ENCODE data around the gene TSNAX.

The TSNAX gene

DNA sequence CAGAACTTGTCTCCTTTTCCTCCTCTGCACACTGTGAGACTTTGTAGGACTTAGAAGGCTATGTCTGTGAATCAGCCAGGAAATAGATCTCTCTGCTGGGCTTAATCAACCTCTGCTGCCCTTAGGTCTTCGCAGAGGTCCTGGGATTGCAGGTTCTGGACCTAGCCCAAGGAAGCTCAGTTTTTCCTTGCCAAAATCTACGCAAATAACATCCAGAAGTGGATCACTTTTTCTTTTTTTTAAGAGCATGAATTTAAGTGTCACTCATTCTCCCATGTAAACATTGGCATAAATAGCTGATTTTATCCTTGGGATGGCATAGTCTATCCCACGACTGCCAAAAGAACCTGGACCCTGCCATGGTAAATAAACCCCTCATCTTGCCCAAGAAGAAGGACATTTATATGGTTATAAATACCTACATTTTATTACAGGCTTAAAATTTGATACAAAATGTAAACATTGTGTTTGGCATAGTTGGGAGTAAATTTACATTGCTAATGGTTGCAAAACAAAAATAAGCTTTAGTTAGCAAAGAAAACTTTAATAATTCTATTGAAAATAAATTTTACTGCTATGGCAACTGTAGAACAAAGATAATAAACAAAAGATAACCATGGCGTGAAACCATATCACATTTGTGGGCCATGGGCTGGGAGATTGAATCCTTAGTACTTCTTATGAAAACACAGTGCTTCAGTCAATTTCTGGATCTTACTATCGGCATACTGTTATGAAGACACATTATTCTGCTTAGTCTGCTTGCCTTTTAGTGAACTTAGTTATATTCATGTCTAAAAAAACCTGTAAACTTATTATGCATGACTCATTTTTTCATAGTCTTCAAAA, 73.6 kb downstream of the TSNAX start:
- DNase-seq (ENCODE audit: low read depth in 2 of 2), result no peak

DNA sequence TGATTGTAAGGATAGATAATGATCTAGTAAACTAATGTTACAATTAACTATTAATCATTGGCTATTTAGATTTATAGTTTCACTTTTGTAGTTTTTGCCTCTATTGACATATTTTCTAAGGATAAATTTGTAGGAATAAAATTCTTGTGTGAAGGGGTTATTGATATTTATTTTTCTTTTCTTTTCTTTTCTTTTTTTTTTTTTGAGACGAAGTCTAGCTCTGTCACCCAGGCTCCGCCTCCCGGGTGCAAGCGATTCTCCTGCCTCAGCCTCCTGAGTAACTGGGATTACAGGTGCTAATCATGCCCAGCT, 74.2 kb downstream of the TSNAX start:
- DNase-seq (ENCODE audit: low read depth in 2 of 2), result no peak

DNA sequence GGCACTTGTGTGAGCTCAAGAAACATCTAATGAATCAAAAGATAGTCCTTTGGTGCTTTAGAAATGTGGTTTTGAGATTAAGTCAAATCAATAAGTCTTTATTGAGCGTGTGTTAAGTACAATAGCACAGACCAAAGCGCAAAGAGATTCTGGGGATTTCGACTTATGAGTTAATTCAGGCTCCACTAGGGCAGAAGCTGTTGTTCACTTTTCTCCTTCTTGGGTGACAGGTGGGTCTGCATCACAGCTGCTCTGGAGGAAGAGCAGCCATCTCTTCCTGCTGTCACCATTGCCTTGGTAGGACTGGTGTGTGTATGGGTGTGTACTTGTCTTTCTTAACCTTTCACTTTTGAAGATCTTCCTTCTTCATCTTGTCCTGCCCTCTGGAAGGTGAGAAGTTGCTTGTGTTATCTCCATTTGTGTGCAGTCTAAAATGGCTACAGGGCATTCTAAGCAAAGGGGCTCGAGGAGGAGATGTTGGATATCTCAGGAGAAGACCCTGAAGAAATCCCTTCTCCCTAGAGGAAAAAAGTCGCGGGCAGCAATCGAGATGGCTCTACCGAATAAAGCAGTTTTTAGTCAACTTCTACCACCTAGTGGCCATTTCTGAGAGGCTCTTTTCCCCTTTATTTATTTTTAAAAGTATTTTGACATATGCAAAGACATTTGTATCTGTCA, 75.3 kb downstream of the TSNAX start:
- no peak for DNase-seq (ENCODE audit: low read depth in 2 of 2)

DNA sequence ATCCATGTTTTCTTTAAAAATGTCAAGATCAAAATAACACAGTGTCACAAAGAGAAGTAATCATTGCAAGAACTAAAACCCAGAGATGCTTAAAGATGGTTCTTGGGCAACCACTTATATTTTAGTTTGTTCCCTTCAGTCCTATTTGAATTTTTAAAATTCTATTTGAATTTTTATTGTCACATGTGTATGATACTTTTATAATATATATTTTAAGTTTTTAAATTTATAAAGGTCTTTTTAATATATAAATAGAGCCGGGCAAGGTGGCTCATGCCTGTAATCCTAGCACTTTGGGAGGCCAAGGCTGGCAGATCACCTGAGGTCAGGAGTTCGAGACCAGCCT, 75.8 kb downstream of the TSNAX start:
- DNase-seq (ENCODE audit: low read depth in 2 of 2), result no peak

DNA sequence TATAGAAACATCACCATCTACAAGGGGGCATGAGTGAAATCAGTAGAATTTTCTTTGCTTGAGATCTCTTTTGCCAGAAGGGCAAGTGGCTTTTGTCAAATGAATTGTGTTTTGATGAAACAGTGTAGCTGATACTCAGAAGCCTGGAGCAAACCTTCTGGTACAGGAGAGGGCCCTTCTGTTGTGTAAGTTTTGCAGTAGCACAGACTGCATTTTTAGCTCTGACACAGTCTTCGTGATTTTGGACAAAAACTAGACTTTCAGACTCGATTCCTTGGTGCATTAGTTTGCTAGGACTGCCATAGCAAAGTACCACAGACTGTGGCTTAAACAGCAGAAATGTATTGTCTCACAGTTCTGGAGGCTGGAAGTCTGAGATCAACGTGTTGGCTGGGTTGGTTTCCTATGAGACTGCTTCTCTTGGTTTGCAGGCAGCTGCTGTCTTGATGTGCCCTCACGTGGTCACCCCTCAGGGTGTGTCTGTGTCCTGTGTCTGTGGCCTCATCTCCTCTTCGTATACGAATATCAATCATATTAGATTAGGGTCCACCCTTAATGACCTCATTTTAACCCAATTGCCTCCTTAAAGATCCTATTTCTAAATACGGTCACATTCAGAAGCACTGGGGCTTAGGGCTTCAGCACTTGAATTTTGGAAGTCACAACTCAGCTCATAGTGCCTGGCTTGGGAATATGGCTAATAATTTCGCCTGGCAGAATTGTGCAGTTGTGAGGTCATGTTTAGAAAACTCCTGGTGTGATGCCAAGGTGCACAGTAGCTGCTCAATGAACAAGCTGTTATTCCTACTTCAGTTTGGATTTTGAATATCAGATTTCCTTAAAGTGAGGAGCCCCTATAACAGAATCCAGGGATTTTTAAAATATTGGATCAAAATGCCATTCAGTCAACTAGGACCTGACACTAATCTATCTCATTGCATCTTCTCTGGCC, 77.0 kb downstream of the TSNAX start:
- no peak for DNase-seq (ENCODE audit: low read depth in 2 of 2)

DNA sequence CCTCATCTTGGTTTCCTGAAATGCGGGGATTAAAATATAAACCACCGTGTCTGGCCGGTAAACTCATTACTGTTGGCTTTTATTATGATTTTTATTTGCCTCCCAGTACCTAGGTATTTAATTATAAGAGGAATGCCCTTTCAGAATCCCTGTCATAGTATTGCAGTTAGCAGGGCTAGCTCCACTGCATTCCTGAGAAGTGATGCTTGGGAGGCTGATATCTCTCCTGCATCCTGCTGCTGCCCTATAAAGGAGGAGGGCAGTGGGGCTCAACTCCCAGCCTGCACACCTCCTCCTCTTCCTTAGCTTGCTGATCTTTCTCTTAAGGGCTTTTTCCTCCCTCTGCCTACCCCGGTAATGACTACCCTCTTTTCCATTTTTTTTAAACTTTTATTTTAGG, 78.2 kb downstream of the TSNAX start:
- DNase-seq (ENCODE audit: low read depth in 2 of 2), result no peak

DNA sequence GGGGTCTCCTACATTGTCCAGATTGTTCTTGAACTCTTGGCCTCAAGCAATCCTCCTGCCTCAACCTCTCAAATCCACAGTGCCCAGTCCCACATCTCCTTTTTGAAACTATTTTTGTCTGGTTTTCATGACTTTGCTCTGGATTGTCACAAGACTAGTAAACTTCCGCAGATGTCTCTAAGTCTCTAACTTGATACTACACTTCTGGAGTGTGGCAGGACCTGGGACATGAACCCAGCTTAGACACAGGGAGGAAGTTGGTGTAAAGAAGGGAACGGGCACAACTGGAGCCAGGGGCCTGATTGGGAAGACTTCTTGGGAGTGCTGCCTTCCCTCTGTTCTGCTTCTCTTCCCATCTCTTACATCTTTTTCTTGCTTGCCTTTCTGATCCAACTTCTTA, 81.9 kb downstream of the TSNAX start:
- no peak for DNase-seq (ENCODE audit: low read depth in 2 of 2)

DNA sequence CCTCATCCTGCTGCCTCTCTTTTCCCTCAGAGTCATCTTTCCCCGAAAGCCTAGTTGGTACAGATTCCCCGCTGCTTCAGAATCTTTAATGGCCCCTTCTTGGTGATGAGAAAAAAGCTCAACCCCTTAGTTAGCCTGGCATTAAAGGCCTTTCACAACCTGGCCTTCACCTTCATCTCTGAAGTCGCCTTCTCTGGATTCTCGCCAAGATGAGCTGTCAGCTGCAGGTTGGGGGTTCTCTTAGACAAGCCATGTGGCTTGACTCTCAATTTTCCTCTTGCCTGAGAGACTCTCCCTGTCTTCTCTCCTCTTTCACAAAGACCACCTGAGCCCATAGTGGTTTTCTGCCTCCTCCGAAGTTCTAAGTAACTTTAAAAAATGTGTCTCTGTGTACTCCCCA, 82.6 kb downstream of the TSNAX start:
- no peak for DNase-seq (ENCODE audit: low read depth in 2 of 2)

DNA sequence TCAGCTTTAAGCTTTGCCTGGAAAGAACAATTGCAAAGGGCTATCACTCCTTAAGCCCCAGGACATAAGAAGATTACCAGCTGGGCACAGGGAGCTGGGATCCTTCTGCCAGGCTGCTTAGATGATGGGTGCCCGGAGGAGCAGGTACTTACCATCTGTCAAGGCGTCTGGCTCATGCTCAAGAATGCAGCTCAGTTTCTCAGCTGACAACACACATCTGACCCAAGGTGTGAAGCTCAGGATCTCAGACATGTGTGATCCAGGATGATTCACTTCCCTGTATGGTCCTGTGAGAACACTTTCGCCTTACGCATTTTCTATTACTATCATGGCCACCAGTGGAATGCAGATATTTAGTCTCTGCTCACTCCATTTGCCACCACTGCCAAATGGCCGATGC, 83.4 kb downstream of the TSNAX start:
- DNase-seq (ENCODE audit: low read depth in 2 of 2), result no peak

DNA sequence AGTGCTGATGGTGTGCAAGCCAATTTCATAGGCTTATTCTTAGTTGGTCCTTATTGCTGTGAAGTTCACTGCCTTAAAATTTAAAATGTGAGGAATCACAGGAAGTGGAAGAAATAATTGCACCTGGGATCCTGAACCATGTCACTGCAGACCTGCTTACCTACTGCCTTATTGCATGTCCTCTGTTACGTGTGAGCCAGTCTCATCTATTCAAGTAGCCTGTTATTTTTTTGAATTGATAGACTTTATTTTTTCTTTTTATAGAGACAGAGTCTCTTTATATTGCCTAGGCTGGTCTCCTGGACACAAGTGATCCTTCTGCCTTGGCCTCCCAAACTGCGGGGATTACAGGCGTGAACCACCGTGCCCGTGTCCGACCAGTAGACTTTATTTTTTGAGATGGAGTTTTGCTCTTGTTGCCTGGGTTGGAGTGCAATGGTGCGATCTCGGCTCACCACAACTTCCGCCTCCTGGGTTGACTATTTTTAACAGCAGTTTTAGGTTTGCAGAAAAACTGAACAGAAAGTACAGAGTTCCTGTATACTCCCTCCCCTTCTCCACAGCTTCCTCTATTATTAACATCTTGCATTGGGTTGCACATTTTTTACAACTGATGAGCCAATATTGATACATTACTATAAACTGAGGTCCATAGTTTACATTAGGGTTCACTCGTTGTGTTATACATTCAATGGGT, 84.1 kb downstream of the TSNAX start:
- DNase-seq (ENCODE audit: low read depth in 2 of 2), result no peak

DNA sequence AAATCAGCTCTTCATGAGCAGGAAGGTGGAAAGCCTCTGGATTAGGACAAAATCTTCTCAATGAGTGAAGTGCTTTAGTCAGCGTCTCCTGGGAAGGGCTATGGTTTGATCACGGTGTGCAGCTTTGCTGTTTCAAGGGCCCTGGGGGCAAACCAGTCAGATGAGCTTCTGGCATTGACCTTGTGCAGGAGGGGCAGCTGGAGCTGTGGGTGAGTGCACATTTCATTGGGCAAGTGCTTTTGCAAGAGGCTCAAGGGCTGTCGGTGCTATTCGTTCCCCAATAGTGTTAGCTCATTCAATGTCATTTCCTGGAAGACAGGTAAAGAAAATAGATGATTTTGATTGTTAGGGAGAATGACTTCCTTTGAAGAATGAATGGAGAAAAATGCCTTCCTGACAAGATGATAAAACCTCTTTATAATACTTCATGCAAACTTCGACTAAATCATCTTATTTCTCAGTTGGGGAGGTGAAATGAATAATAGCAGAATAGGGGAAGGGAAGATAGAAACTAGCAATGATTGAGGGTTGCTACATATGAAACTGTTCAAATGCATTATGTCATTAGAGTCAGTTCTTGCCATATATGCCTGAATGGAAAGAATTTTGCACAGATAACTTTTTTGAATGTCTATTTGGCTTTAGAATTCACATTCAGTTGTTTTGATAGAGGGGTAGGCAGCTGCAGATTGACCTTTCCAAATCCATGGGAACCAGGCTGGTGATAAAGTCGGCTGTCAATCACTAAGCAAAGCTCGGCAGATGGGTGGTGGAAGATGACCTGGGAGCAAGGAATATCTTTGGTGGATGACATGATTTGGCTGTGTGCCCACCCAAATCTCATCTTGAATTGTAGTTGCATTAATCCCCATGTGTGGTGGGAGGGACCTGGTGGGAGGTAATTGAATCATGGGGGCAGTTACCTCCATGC, 85.2 kb downstream of the TSNAX start:
- DNase-seq (ENCODE audit: low read depth in 2 of 2), result no peak

All from activated CD4-positive, alpha-beta T cell treated with anti-CD3 and anti-CD28 coated beads for 24 hours (primary cell).